Immature natural killer cell (primary cell): ENCODE data around the gene TIMELESS. TPM values are rescaled to one million over a fixed set of nuclear protein-coding genes. Genes with fewer than 3 reads are reported as not detected.
A peak's percentile ranks its signal among the peaks of the same experiment; 100 is the strongest.

Source experiments
- DNase-seq, 3 donors: peaks; one replicate each; pipeline ENCODE4 v3.0.0; 2022; ENCODE audit warnings: mixed read lengths in 1 of 3
- H3K27ac Mint-ChIP-seq, 6 donors: one replicate each; pipeline ENCODE4 v1.8.0; 2020; ENCODE audit warnings: mixed read lengths in 6 of 6, mild to moderate bottlenecking in 5 of 6, inconsistent platforms in 4 of 6, moderate library complexity in 3 of 6
- H3K27me3 Mint-ChIP-seq, 3 donors: one replicate each; pipeline ENCODE4 v1.8.0; 2020 to 2021; ENCODE audit warnings: low read depth in 3 of 3, mild to moderate bottlenecking in 3 of 3, mixed read lengths in 3 of 3, moderate library complexity in 3 of 3, inconsistent platforms in 1 of 3
- H3K36me3 Mint-ChIP-seq, 3 donors: one replicate each; pipeline ENCODE4 v1.8.0; 2020; ENCODE audit warnings: mixed read lengths in 3 of 3, inconsistent platforms in 2 of 3, mild to moderate bottlenecking in 2 of 3
- H3K4me1 Mint-ChIP-seq, 2 donors: one replicate each; pipeline ENCODE4 v1.8.0; 2020; ENCODE audit warnings: inconsistent platforms in 2 of 2, mild to moderate bottlenecking in 2 of 2, mixed read lengths in 2 of 2, moderate library complexity in 1 of 2
- H3K4me3 Mint-ChIP-seq, 5 donors: one replicate each; pipeline ENCODE4 v1.8.0; 2020; ENCODE audit warnings: mild to moderate bottlenecking in 5 of 5, mixed read lengths in 5 of 5, inconsistent platforms in 3 of 5, moderate library complexity in 3 of 5
- H3K9me3 Mint-ChIP-seq, 6 donors: one replicate each; pipeline ENCODE4 v1.8.0; 2020; ENCODE audit warnings: mild to moderate bottlenecking in 6 of 6, mixed read lengths in 6 of 6, inconsistent platforms in 4 of 6, moderate library complexity in 3 of 6
- polyA plus RNA-seq, 3 donors: library from polyadenylated mRNA; unstranded; fragments of 300-500 nt; fragmentation: Illumina TruSeq; gene quantifications; one replicate each; pipeline ENCODE4 v1.2.3, GENCODE V29; 2021

The TIMELESS gene
- polyA plus RNA-seq, 3 donors from 2014 or later, result 3.5 to 11.3 (median 4.8) TPM

- H3K4me3 Mint-ChIP-seq, result no peak overlapping the region
- H3K27ac Mint-ChIP-seq, result no peak overlapping the region
- no peaks in the 10 kb centered on the region for H3K9me3 Mint-ChIP-seq
These were observed 28.4 kb upstream of the TIMELESS start for GRCh38 chr12:56477521-56478225.

GRCh38 chr12:56476972-56477432 is 27.8 kb upstream of the TIMELESS start:
- Mint-ChIP-seq H3K36me3 (peaks cover 0 to under 1% (median 0%) of the 10 kb centered on the region in 3 donors), H3K4me1 (no peaks in the 10 kb centered on the region), H3K4me3 (no peak overlapping the region), H3K27me3 (peaks cover 0 to 2% (median 0%) of the 10 kb centered on the region in 3 donors), H3K9me3 (no peaks in the 10 kb centered on the region), H3K27ac (no peak overlapping the region)
- no peak for DNase-seq

More at GRCh38 chr12:56477521-56478225, 28.4 kb upstream of the TIMELESS start:
- peaks cover 0 to 3% (median 0%) of the 10 kb centered on the region in 3 donors for H3K36me3 Mint-ChIP-seq
- H3K4me1 Mint-ChIP-seq, result no peaks in the 10 kb centered on the region
- H3K27me3 Mint-ChIP-seq, result peaks cover 0 to 2% (median 0%) of the 10 kb centered on the region in 3 donors
- no peak for DNase-seq

GRCh38 chr12:56476143-56476542 is 26.9 kb upstream of the TIMELESS start:
- no peak for DNase-seq
- Mint-ChIP-seq H3K9me3 (no peaks in the 10 kb centered on the region), H3K4me3 (no peak overlapping the region), H3K4me1 (no peaks in the 10 kb centered on the region), H3K27ac (peak overlapping the region in 2 of 6 donors; percentile 23 to 44), H3K36me3 (no peaks in the 10 kb centered on the region), H3K27me3 (peaks cover 0 to 2% (median 0%) of the 10 kb centered on the region in 3 donors)

GRCh38 chr12:56474389-56474788 is 25.2 kb upstream of the TIMELESS start:
- DNase-seq, result no peak
- H3K4me1 Mint-ChIP-seq, result peaks cover 7 to 9% of the 10 kb centered on the region in 2 donors
- no peak overlapping the region for H3K4me3 Mint-ChIP-seq
- H3K27ac Mint-ChIP-seq, result no peak overlapping the region
- H3K27me3 Mint-ChIP-seq, result peaks cover 0 to 2% (median 0%) of the 10 kb centered on the region in 3 donors
- no peaks in the 10 kb centered on the region for H3K9me3 Mint-ChIP-seq
- H3K36me3 Mint-ChIP-seq, result no peaks in the 10 kb centered on the region

- Mint-ChIP-seq H3K9me3 (no peaks in the 10 kb centered on the region), H3K27me3 (peaks cover 2 to 9% (median 6%) of the 10 kb centered on the region in 3 donors), H3K27ac (peak overlapping the region; percentile 92 to 98 (median 96)), H3K36me3 (no peaks in the 10 kb centered on the region), H3K4me3 (peak overlapping the region; percentile 94 to 98 (median 96)), H3K4me1 (peaks cover 22 to 26% of the 10 kb centered on the region in 2 donors)
- no peak for DNase-seq
These were observed 20.0 kb upstream of the TIMELESS start for GRCh38 chr12:56469007-56469930.

- Mint-ChIP-seq H3K9me3 (no peaks in the 10 kb centered on the region), H3K27me3 (peaks cover 2 to 10% (median 8%) of the 10 kb centered on the region in 3 donors), H3K4me1 (peaks cover 24 to 29% of the 10 kb centered on the region in 2 donors), H3K27ac (peak within 1 kb of the TSS; percentile 92 to 98 (median 96)), H3K4me3 (peak within 1 kb of the TSS; percentile 94 to 98 (median 96)), H3K36me3 (no peaks in the 10 kb centered on the region)
- peak; percentile 94 to 95 (median 94) for DNase-seq
These were observed 19.2 kb upstream of the TIMELESS start, which contains the start of gene SPRYD4 for GRCh38 chr12:56468216-56469006. TSS of gene SPRYD4 (plus strand) at chr12:56468578. CDS start at chr12:56468592, 14 bp downstream.

GRCh38 chr12:56462565-56462964 is 13.3 kb upstream of the TIMELESS start:
- Mint-ChIP-seq H3K27me3 (peaks cover 0 to 3% (median 2%) of the 10 kb centered on the region in 3 donors), H3K9me3 (no peaks in the 10 kb centered on the region), H3K36me3 (no peaks in the 10 kb centered on the region), H3K4me3 (no peak overlapping the region), H3K4me1 (peaks cover 6% of the 10 kb centered on the region in 2 donors), H3K27ac (no peak overlapping the region)
- DNase-seq, result no peak

GRCh38 chr12:56461235-56462159 is 12.3 kb upstream of the TIMELESS start:
- Mint-ChIP-seq H3K9me3 (no peaks in the 10 kb centered on the region), H3K4me1 (peaks cover 6% of the 10 kb centered on the region in 2 donors), H3K27me3 (peaks cover 0 to 3% (median 2%) of the 10 kb centered on the region in 3 donors), H3K36me3 (no peaks in the 10 kb centered on the region), H3K27ac (no peak overlapping the region), H3K4me3 (no peak overlapping the region)
- no peak for DNase-seq

- no peak for DNase-seq
- no peaks in the 10 kb centered on the region for H3K9me3 Mint-ChIP-seq
- no peaks in the 10 kb centered on the region for H3K4me1 Mint-ChIP-seq
- H3K4me3 Mint-ChIP-seq, result no peak overlapping the region
- H3K27ac Mint-ChIP-seq, result no peak overlapping the region
- H3K27me3 Mint-ChIP-seq, result no peaks in the 10 kb centered on the region
- H3K36me3 Mint-ChIP-seq, result no peaks in the 10 kb centered on the region
These were observed 8.6 kb upstream of the TIMELESS start for GRCh38 chr12:56457817-56458216.

GRCh38 chr12:56454557-56454956 is 5.3 kb upstream of the TIMELESS start, which contains the start of gene MIP:
TSS of gene MIP (minus strand) at chr12:56454657. CDS start at chr12:56454613, 44 bp downstream.
- H3K27me3 Mint-ChIP-seq, result no peaks in the 10 kb centered on the region
- DNase-seq, result no peak
- no peak within 1 kb of the TSS for H3K27ac Mint-ChIP-seq
- H3K9me3 Mint-ChIP-seq, result no peaks in the 10 kb centered on the region
- H3K4me1 Mint-ChIP-seq, result peaks cover 5% of the 10 kb centered on the region in 2 donors
- H3K36me3 Mint-ChIP-seq, result no peaks in the 10 kb centered on the region
- H3K4me3 Mint-ChIP-seq, result no peak within 1 kb of the TSS

GRCh38 chr12:56451147-56451546 is 1.9 kb upstream of the TIMELESS start:
- Mint-ChIP-seq H3K27ac (no peak overlapping the region), H3K27me3 (no peaks in the 10 kb centered on the region), H3K36me3 (no peaks in the 10 kb centered on the region), H3K4me3 (peak overlapping the region in 1 of 5 donors; percentile 51), H3K9me3 (no peaks in the 10 kb centered on the region), H3K4me1 (peaks cover 21 to 26% of the 10 kb centered on the region in 2 donors)
- DNase-seq, result no peak

- Mint-ChIP-seq H3K9me3 (no peaks in the 10 kb centered on the region), H3K4me3 (peak overlapping the region; percentile 91 to 98 (median 93)), H3K36me3 (no peaks in the 10 kb centered on the region), H3K27me3 (no peaks in the 10 kb centered on the region), H3K27ac (peak overlapping the region in 2 of 6 donors; percentile 35 to 94), H3K4me1 (peaks cover 21 to 26% of the 10 kb centered on the region in 2 donors)
- no peak for DNase-seq
These were observed 1.0 kb upstream of the TIMELESS start for GRCh38 chr12:56450241-56450640.
